Measurements from ENCODE around the gene HSD17B11.
A peak's percentile ranks its signal among the peaks of the same experiment; 100 is the strongest.

HSD17B11 gene

DNA sequence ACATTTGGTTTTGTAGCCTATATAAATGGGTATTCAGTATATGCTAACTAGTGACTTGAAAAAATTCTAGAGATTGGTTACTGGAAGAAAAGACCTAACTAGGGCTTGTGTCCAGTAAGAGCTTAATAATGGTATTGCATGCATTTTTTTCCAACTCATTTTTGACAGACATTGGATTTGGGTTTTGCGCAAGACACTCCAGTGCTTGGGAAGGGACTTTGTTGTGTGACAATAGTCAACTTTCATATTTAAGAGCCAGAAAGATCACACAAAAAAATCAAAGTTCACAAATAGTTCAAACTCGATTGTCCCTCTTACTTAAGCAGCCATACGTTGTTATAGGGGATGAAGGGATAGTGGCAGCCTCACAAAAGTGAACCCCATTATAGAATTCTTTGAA is 1.2 kb upstream of the HSD17B11 start:
- ChIA-PET POLR2A (interaction anchor here (0.6 to 1.9 kb wide), 4 partner anchors 29 to 465 kb away, joined by 3 to 22 read pairs (median 4); partner anchors contain the start of gene NUDT9), CTCF (interaction anchor here (1.4 kb wide), 1 partner anchor 73 kb away, joined by 5 read pairs; no protein-coding TSS in a partner anchor)
- H3K4me3 ChIP-seq (ENCODE audit: low read depth, low read length): no peak overlapping the region
- H3K36me3 ChIP-seq (ENCODE audit: control insufficient read depth in 2 of 2, insufficient read depth in 1 of 2, low read length in 2 of 2): peaks cover 0 to 9% of the 10 kb centered on the region in 2 experiments; a peak in 1 of 3 replicates
- H3K4me1 ChIP-seq (ENCODE audit: control insufficient read depth, insufficient read depth, low read length): no peaks in the 10 kb centered on the region
- H3K27ac ChIP-seq (ENCODE audit: extremely low read depth, low read depth, low read length): no peak overlapping the region
- TF ChIP-seq ZNF221 (tag by site-specific recombination; IDR thresholded peaks at IDR 0.05; ENCODE audit: borderline replicate concordance) (no peak), ZEB2 (tag by site-specific recombination; IDR thresholded peaks at IDR 0.05) (no peak), OVOL3 (tag by site-specific recombination; IDR thresholded peaks at IDR 0.05) (no peak), PRDM1 (tag by site-specific recombination; IDR thresholded peaks at IDR 0.05) (no peak), ZFP41 (tag by site-specific recombination; IDR thresholded peaks at IDR 0.05; ENCODE audit: borderline replicate concordance) (no peak), ZNF670 (tag by site-specific recombination; IDR thresholded peaks at IDR 0.05; ENCODE audit: low read depth) (no peak), ZBTB20 (tag by site-specific recombination; IDR thresholded peaks at IDR 0.05) (no peak), KLF9 (tag by site-specific recombination; IDR thresholded peaks at IDR 0.05; ENCODE audit: low read depth) (no peak), ZNF785 (tag by site-specific recombination; IDR thresholded peaks at IDR 0.05) (no peak), ZNF202 (tag by site-specific recombination; IDR thresholded peaks at IDR 0.05; ENCODE audit: borderline replicate concordance) (no peak)
- TF ChIP-seq, protein P1, sequence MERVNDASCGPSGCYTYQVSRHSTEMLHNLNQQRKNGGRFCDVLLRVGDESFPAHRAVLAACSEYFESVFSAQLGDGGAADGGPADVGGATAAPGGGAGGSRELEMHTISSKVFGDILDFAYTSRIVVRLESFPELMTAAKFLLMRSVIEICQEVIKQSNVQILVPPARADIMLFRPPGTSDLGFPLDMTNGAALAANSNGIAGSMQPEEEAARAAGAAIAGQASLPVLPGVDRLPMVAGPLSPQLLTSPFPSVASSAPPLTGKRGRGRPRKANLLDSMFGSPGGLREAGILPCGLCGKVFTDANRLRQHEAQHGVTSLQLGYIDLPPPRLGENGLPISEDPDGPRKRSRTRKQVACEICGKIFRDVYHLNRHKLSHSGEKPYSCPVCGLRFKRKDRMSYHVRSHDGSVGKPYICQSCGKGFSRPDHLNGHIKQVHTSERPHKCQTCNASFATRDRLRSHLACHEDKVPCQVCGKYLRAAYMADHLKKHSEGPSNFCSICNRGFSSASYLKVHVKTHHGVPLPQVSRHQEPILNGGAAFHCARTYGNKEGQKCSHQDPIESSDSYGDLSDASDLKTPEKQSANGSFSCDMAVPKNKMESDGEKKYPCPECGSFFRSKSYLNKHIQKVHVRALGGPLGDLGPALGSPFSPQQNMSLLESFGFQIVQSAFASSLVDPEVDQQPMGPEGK (tag by site-specific recombination; IDR thresholded peaks at IDR 0.05): no peak
- TF ChIP-seq, protein P2, sequence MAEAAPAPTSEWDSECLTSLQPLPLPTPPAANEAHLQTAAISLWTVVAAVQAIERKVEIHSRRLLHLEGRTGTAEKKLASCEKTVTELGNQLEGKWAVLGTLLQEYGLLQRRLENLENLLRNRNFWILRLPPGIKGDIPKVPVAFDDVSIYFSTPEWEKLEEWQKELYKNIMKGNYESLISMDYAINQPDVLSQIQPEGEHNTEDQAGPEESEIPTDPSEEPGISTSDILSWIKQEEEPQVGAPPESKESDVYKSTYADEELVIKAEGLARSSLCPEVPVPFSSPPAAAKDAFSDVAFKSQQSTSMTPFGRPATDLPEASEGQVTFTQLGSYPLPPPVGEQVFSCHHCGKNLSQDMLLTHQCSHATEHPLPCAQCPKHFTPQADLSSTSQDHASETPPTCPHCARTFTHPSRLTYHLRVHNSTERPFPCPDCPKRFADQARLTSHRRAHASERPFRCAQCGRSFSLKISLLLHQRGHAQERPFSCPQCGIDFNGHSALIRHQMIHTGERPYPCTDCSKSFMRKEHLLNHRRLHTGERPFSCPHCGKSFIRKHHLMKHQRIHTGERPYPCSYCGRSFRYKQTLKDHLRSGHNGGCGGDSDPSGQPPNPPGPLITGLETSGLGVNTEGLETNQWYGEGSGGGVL (tag by site-specific recombination; IDR thresholded peaks at IDR 0.05): no peak
- TF ChIP-seq, protein P3, sequence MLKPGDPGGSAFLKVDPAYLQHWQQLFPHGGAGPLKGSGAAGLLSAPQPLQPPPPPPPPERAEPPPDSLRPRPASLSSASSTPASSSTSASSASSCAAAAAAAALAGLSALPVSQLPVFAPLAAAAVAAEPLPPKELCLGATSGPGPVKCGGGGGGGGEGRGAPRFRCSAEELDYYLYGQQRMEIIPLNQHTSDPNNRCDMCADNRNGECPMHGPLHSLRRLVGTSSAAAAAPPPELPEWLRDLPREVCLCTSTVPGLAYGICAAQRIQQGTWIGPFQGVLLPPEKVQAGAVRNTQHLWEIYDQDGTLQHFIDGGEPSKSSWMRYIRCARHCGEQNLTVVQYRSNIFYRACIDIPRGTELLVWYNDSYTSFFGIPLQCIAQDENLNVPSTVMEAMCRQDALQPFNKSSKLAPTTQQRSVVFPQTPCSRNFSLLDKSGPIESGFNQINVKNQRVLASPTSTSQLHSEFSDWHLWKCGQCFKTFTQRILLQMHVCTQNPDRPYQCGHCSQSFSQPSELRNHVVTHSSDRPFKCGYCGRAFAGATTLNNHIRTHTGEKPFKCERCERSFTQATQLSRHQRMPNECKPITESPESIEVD (tag by site-specific recombination; IDR thresholded peaks at IDR 0.05): no peak
- no peaks in the 10 kb centered on the region for H3K9me3 ChIP-seq (ENCODE audit: control insufficient read depth, insufficient read depth, low read depth, low read length)

DNA sequence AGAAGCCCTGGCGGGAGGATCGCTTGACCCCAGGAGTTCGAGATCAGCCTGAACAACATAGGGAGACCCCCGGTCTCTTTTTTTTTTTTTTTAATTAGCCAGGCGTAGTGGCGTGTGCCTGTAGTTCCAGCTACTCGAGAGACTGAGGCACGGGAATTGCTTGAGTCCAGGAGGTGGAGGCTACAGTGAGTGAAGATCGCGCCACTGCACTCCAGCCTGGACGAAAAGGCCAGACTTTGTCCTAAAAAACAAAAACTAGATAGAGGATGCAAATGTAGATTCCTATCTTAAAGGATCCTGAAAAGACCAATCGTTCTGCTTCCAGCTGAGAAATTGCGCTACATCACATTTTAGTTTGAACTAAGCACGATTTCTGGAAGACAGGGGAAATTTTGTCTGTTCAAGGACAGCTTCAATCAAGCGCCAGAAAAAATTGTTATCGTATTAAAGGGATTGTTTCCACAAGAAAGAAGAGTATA is 627 bp upstream of the HSD17B11 start:
- peak overlapping the region; percentile 65; the same call in 1 of the 2 replicates for H3K27ac ChIP-seq (ENCODE audit: extremely low read depth, low read depth, low read length)
- TF ChIP-seq ZFHX2 (tag by site-specific recombination; conservative IDR thresholded peaks at IDR 0.05) (no peak), ZNF335 (tag by site-specific recombination; conservative IDR thresholded peaks at IDR 0.05) (peak; percentile 67; the same call in 1 of the 2 replicates), KLF8 (tag by site-specific recombination; IDR thresholded peaks at IDR 0.05) (no peak), ZNF169 (tag by site-specific recombination; IDR thresholded peaks at IDR 0.05) (no peak), ZNF2 (tag by site-specific recombination; IDR thresholded peaks at IDR 0.05) (no peak), ZNF10 (tag by site-specific recombination; IDR thresholded peaks at IDR 0.05) (no peak), ZNF24 (tag by site-specific recombination; IDR thresholded peaks at IDR 0.05) (no peak), ZNF391 (tag by site-specific recombination; IDR thresholded peaks at IDR 0.05; ENCODE audit: borderline replicate concordance, low read depth) (no peak), ZNF311 (tag by site-specific recombination; IDR thresholded peaks at IDR 0.05; ENCODE audit: borderline replicate concordance) (no peak), PRDM1 (tag by site-specific recombination; IDR thresholded peaks at IDR 0.05) (no peak), GLIS1 (tag by site-specific recombination; IDR thresholded peaks at IDR 0.05) (0 out of 2 replicates have a peak, but pooled peaks have one; percentile 3)
- TF ChIP-seq, protein P4, sequence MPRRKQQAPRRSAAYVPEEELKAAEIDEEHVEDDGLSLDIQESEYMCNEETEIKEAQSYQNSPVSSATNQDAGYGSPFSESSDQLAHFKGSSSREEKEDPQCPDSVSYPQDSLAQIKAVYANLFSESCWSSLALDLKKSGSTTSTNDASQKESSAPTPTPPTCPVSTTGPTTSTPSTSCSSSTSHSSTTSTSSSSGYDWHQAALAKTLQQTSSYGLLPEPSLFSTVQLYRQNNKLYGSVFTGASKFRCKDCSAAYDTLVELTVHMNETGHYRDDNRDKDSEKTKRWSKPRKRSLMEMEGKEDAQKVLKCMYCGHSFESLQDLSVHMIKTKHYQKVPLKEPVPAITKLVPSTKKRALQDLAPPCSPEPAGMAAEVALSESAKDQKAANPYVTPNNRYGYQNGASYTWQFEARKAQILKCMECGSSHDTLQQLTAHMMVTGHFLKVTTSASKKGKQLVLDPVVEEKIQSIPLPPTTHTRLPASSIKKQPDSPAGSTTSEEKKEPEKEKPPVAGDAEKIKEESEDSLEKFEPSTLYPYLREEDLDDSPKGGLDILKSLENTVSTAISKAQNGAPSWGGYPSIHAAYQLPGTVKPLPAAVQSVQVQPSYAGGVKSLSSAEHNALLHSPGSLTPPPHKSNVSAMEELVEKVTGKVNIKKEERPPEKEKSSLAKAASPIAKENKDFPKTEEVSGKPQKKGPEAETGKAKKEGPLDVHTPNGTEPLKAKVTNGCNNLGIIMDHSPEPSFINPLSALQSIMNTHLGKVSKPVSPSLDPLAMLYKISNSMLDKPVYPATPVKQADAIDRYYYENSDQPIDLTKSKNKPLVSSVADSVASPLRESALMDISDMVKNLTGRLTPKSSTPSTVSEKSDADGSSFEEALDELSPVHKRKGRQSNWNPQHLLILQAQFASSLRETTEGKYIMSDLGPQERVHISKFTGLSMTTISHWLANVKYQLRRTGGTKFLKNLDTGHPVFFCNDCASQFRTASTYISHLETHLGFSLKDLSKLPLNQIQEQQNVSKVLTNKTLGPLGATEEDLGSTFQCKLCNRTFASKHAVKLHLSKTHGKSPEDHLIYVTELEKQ (tag by site-specific recombination; IDR thresholded peaks at IDR 0.05; ENCODE audit: borderline replicate concordance): no peak
- TF ChIP-seq, protein P5, sequence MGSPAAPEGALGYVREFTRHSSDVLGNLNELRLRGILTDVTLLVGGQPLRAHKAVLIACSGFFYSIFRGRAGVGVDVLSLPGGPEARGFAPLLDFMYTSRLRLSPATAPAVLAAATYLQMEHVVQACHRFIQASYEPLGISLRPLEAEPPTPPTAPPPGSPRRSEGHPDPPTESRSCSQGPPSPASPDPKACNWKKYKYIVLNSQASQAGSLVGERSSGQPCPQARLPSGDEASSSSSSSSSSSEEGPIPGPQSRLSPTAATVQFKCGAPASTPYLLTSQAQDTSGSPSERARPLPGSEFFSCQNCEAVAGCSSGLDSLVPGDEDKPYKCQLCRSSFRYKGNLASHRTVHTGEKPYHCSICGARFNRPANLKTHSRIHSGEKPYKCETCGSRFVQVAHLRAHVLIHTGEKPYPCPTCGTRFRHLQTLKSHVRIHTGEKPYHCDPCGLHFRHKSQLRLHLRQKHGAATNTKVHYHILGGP (tag by site-specific recombination; IDR thresholded peaks at IDR 0.05): no peak

More for the DNA sequence above, 627 bp upstream of the HSD17B11 start:
- peaks cover 0 to 14% of the 10 kb centered on the region in 2 experiments; a peak in 1 of 3 replicates for H3K36me3 ChIP-seq (ENCODE audit: control insufficient read depth in 2 of 2, insufficient read depth in 1 of 2, low read length in 2 of 2)
- peak overlapping the region; percentile 61 for H3K4me3 ChIP-seq (ENCODE audit: low read depth, low read length)
- H3K9me3 ChIP-seq (ENCODE audit: control insufficient read depth, insufficient read depth, low read depth, low read length): no peaks in the 10 kb centered on the region
- CTCF ChIA-PET: interaction anchor here (1.4 kb wide), 1 partner anchor 74 kb away, joined by 5 read pairs; no protein-coding TSS in a partner anchor
- POLR2A ChIA-PET: interaction anchor here (0.6 to 1.9 kb wide), 6 partner anchors 19 to 464 kb away, joined by 3 to 22 read pairs (median 4); partner anchors contain the start of gene NUDT9
- H3K4me1 ChIP-seq (ENCODE audit: control insufficient read depth, insufficient read depth, low read length): no peaks in the 10 kb centered on the region

All from HEK293 (cell line).